Measurements from ENCODE around the gene SPIN1. TPM values are rescaled to one million over a fixed set of nuclear protein-coding genes. Genes with fewer than 3 reads are reported as not detected.

The SPIN1 gene
- total RNA-seq, 1 experiment from 2014 or later = 123 TPM

DNA sequence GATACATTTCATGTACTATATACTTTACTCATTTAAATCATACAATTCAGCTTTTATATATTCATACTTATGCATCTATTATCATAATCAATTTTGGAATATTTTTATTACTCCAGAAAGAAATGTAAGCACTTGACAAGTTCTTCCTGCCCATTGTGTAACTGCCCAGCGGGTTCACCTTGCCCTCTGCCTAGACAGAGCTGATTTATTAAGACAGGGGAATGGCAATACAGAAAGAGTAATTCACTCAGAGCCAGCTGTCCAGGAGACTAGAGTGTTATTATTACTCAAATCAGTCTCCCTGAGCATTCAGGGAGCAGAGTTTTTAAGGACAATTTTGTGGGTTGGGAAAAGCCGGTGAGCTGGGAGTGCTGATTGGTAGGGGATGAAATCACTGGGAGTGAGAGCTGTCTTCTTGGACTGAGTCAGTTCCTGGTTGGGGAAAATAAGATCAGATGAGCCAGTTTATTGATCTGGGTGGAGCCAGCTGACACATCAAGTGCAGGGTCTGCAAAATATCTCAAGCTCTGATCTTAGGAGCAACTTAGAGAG, 16.1 kb upstream of the SPIN1 start (continued):
- TF ChIP-seq, protein P1, sequence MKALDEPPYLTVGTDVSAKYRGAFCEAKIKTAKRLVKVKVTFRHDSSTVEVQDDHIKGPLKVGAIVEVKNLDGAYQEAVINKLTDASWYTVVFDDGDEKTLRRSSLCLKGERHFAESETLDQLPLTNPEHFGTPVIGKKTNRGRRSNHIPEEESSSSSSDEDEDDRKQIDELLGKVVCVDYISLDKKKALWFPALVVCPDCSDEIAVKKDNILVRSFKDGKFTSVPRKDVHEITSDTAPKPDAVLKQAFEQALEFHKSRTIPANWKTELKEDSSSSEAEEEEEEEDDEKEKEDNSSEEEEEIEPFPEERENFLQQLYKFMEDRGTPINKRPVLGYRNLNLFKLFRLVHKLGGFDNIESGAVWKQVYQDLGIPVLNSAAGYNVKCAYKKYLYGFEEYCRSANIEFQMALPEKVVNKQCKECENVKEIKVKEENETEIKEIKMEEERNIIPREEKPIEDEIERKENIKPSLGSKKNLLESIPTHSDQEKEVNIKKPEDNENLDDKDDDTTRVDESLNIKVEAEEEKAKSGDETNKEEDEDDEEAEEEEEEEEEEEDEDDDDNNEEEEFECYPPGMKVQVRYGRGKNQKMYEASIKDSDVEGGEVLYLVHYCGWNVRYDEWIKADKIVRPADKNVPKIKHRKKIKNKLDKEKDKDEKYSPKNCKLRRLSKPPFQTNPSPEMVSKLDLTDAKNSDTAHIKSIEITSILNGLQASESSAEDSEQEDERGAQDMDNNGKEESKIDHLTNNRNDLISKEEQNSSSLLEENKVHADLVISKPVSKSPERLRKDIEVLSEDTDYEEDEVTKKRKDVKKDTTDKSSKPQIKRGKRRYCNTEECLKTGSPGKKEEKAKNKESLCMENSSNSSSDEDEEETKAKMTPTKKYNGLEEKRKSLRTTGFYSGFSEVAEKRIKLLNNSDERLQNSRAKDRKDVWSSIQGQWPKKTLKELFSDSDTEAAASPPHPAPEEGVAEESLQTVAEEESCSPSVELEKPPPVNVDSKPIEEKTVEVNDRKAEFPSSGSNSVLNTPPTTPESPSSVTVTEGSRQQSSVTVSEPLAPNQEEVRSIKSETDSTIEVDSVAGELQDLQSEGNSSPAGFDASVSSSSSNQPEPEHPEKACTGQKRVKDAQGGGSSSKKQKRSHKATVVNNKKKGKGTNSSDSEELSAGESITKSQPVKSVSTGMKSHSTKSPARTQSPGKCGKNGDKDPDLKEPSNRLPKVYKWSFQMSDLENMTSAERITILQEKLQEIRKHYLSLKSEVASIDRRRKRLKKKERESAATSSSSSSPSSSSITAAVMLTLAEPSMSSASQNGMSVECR (CRISPR knock-in tag; IDR thresholded peaks at IDR 0.05; ENCODE audit: borderline replicate concordance) = no peak
- TF ChIP-seq JUN (CRISPR knock-in tag; IDR thresholded peaks at IDR 0.05) = no peak
- TF ChIP-seq NR3C1 (CRISPR knock-in tag; conservative IDR thresholded peaks at IDR 0.05; ENCODE audit: low read depth) = no peak
- no peak for TF ChIP-seq ATF1 (CRISPR knock-in tag; IDR thresholded peaks at IDR 0.05)
- TF ChIP-seq, protein P2, sequence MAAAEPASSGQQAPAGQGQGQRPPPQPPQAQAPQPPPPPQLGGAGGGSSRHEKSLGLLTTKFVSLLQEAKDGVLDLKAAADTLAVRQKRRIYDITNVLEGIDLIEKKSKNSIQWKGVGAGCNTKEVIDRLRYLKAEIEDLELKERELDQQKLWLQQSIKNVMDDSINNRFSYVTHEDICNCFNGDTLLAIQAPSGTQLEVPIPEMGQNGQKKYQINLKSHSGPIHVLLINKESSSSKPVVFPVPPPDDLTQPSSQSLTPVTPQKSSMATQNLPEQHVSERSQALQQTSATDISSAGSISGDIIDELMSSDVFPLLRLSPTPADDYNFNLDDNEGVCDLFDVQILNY (CRISPR knock-in tag; IDR thresholded peaks at IDR 0.05) = no peak
- no peak for TF ChIP-seq CREB1 (CRISPR knock-in tag; IDR thresholded peaks at IDR 0.05)

DNA sequence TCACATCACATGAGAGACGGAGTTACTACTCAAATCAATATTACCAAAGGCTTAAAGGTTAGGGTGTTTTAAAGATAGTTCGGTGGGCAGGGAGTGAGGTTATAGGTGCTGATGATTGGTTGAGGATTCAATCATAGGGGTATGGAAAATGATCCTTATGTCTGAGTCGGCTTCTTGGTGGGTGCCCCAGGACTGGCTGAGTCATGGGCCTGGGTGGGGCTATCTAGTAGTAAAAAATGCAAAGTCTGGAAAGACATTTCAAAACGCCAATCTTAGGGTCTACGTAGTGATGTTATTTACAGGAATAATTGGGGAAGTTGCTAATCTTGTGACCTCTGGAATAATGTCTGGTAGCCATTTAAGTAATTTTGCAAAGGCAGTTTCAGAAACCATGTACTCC, 15.2 kb upstream of the SPIN1 start:
- Mint-ChIP-seq H3K4me3 (no peak overlapping the region), H3K27me3 (ENCODE audit: low read depth) (no peaks in the 10 kb centered on the region; the same call in 1 of the 2 replicates), H3K36me3 (peaks cover 26% of the 10 kb centered on the region), H3K9me3 (peaks cover 26% of the 10 kb centered on the region), H3K4me1 (peaks cover 15% of the 10 kb centered on the region), H3K27ac (no peak overlapping the region)
- CTCF ChIA-PET = no interaction called here
- DNase-seq (ENCODE audit: low spot score) (no peak), ATAC-seq (no peak)
- POLR2A ChIA-PET = no interaction called here
- TF ChIP-seq MYBL2 (CRISPR knock-in tag; IDR thresholded peaks at IDR 0.05) (no peak), MXD4 (CRISPR knock-in tag; IDR thresholded peaks at IDR 0.05; ENCODE audit: borderline replicate concordance) (no peak), RELA (CRISPR knock-in tag; IDR thresholded peaks at IDR 0.05; ENCODE audit: borderline replicate concordance) (no peak), ZNF423 (CRISPR knock-in tag; IDR thresholded peaks at IDR 0.05) (no peak)
- TF ChIP-seq, protein P3, sequence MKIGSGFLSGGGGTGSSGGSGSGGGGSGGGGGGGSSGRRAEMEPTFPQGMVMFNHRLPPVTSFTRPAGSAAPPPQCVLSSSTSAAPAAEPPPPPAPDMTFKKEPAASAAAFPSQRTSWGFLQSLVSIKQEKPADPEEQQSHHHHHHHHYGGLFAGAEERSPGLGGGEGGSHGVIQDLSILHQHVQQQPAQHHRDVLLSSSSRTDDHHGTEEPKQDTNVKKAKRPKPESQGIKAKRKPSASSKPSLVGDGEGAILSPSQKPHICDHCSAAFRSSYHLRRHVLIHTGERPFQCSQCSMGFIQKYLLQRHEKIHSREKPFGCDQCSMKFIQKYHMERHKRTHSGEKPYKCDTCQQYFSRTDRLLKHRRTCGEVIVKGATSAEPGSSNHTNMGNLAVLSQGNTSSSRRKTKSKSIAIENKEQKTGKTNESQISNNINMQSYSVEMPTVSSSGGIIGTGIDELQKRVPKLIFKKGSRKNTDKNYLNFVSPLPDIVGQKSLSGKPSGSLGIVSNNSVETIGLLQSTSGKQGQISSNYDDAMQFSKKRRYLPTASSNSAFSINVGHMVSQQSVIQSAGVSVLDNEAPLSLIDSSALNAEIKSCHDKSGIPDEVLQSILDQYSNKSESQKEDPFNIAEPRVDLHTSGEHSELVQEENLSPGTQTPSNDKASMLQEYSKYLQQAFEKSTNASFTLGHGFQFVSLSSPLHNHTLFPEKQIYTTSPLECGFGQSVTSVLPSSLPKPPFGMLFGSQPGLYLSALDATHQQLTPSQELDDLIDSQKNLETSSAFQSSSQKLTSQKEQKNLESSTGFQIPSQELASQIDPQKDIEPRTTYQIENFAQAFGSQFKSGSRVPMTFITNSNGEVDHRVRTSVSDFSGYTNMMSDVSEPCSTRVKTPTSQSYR (CRISPR knock-in tag; IDR thresholded peaks at IDR 0.05) = no peak

DNA sequence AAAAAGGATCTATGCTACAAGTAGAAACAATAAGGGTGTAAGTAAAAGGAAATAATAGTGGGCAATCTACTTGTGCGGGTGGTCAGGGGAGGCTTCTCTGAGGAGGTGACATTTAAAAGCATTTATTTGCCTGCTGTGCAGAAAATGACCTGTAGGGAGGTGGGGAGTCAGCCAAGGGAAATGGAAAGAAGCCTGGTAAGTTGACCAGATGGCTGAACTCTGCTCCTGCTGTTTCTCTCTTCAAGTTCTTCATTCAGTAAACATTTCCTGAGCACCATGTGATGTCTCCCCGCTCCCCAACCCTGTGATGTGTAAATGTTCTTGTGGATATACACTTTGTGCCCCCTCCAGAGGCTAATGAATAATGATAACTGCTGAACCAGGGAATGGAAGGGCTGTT, 9.9 kb upstream of the SPIN1 start:
- Mint-ChIP-seq H3K4me3 (peak overlapping the region; percentile 46), H3K27ac (peak overlapping the region; percentile 99), H3K36me3 (peaks cover 19% of the 10 kb centered on the region), H3K4me1 (peaks cover 41% of the 10 kb centered on the region), H3K9me3 (peaks cover 23% of the 10 kb centered on the region), H3K27me3 (ENCODE audit: low read depth) (no peaks in the 10 kb centered on the region; the same call in 1 of the 2 replicates)
- ATAC-seq (peak; percentile 83), DNase-seq (ENCODE audit: low spot score) (peak; percentile 48)
- CTCF ChIA-PET = interaction anchor here (1.2 kb wide), 1 partner anchor 302 kb away, joined by 4 read pairs; no protein-coding TSS in a partner anchor
- POLR2A ChIA-PET = interaction anchor here (1.2 kb wide), 1 partner anchor 10 kb away, joined by 4 read pairs; the partner anchor contains the start of gene SPIN1
- TF ChIP-seq, protein P4, sequence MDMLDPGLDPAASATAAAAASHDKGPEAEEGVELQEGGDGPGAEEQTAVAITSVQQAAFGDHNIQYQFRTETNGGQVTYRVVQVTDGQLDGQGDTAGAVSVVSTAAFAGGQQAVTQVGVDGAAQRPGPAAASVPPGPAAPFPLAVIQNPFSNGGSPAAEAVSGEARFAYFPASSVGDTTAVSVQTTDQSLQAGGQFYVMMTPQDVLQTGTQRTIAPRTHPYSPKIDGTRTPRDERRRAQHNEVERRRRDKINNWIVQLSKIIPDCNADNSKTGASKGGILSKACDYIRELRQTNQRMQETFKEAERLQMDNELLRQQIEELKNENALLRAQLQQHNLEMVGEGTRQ (CRISPR knock-in tag; IDR thresholded peaks at IDR 0.05) = peak; percentile 81
- TF ChIP-seq FOXK1 (CRISPR knock-in tag; IDR thresholded peaks at IDR 0.05) = peak; percentile 52; the same call in 1 of the 2 replicates
- TF ChIP-seq TP53 (CRISPR knock-in tag; IDR thresholded peaks at IDR 0.05) = no peak
- TF ChIP-seq, protein P5, sequence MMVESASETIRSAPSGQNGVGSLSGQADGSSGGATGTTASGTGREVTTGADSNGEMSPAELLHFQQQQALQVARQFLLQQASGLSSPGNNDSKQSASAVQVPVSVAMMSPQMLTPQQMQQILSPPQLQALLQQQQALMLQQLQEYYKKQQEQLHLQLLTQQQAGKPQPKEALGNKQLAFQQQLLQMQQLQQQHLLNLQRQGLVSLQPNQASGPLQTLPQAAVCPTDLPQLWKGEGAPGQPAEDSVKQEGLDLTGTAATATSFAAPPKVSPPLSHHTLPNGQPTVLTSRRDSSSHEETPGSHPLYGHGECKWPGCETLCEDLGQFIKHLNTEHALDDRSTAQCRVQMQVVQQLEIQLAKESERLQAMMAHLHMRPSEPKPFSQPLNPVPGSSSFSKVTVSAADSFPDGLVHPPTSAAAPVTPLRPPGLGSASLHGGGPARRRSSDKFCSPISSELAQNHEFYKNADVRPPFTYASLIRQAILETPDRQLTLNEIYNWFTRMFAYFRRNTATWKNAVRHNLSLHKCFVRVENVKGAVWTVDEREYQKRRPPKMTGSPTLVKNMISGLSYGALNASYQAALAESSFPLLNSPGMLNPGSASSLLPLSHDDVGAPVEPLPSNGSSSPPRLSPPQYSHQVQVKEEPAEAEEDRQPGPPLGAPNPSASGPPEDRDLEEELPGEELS (CRISPR knock-in tag; IDR thresholded peaks at IDR 0.05) = peak; percentile 90; the same call in 1 of the 2 replicates
- TF ChIP-seq NFE2L1 (CRISPR knock-in tag; IDR thresholded peaks at IDR 0.05) = no peak
- TF ChIP-seq, protein P6, sequence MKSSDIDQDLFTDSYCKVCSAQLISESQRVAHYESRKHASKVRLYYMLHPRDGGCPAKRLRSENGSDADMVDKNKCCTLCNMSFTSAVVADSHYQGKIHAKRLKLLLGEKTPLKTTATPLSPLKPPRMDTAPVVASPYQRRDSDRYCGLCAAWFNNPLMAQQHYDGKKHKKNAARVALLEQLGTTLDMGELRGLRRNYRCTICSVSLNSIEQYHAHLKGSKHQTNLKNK (CRISPR knock-in tag; IDR thresholded peaks at IDR 0.05) = peak; percentile 84; the same call in 1 of the 2 replicates
- TF ChIP-seq JAZF1 (CRISPR knock-in tag; IDR thresholded peaks at IDR 0.05) = no peak
- peak; percentile 41; the same call in 1 of the 2 replicates for TF ChIP-seq SP1 (CRISPR knock-in tag; conservative IDR thresholded peaks at IDR 0.05)
- TF ChIP-seq, protein P7, sequence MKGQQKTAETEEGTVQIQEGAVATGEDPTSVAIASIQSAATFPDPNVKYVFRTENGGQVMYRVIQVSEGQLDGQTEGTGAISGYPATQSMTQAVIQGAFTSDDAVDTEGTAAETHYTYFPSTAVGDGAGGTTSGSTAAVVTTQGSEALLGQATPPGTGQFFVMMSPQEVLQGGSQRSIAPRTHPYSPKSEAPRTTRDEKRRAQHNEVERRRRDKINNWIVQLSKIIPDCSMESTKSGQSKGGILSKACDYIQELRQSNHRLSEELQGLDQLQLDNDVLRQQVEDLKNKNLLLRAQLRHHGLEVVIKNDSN (CRISPR knock-in tag; IDR thresholded peaks at IDR 0.05) = peak; percentile 37; the same call in 1 of the 2 replicates
- no peak for TF ChIP-seq NR1H2 (CRISPR knock-in tag; IDR thresholded peaks at IDR 0.05)

Measured in WTC11 (cell line).